ENCODE measurements around the gene ADAM23. TPM values are rescaled to one million over a fixed set of nuclear protein-coding genes. Genes with fewer than 3 reads are reported as not detected.

ADAM23 gene
- total and polyA plus RNA-seq, 2 experiments from 2014 or later: 11.8 to 15.9 TPM

- no peak for TF ChIP-seq NANOG (IDR thresholded peaks at IDR 0.05; ENCODE audit: borderline replicate concordance)
- TF ChIP-seq STAT1 (IDR thresholded peaks at IDR 0.05; ENCODE audit: unreplicated experiment): no peak
- TF ChIP-seq ZNF114 (CRISPR knock-in tag; IDR thresholded peaks at IDR 0.05): no peak
- no peak for TF ChIP-seq CTCF (conservative IDR thresholded peaks at IDR 0.05; ENCODE audit: low read depth in 2 of 2)
- TF ChIP-seq, protein P1, sequence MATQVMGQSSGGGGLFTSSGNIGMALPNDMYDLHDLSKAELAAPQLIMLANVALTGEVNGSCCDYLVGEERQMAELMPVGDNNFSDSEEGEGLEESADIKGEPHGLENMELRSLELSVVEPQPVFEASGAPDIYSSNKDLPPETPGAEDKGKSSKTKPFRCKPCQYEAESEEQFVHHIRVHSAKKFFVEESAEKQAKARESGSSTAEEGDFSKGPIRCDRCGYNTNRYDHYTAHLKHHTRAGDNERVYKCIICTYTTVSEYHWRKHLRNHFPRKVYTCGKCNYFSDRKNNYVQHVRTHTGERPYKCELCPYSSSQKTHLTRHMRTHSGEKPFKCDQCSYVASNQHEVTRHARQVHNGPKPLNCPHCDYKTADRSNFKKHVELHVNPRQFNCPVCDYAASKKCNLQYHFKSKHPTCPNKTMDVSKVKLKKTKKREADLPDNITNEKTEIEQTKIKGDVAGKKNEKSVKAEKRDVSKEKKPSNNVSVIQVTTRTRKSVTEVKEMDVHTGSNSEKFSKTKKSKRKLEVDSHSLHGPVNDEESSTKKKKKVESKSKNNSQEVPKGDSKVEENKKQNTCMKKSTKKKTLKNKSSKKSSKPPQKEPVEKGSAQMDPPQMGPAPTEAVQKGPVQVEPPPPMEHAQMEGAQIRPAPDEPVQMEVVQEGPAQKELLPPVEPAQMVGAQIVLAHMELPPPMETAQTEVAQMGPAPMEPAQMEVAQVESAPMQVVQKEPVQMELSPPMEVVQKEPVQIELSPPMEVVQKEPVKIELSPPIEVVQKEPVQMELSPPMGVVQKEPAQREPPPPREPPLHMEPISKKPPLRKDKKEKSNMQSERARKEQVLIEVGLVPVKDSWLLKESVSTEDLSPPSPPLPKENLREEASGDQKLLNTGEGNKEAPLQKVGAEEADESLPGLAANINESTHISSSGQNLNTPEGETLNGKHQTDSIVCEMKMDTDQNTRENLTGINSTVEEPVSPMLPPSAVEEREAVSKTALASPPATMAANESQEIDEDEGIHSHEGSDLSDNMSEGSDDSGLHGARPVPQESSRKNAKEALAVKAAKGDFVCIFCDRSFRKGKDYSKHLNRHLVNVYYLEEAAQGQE (IDR thresholded peaks at IDR 0.05; ENCODE audit: unreplicated experiment): no peak
- no peak for TF ChIP-seq POLR2AphosphoS5 (IDR thresholded peaks at IDR 0.05; ENCODE audit: low read depth)
- no peak for TF ChIP-seq ETS1 (IDR thresholded peaks at IDR 0.05)
- TF ChIP-seq EZH2phosphoT487 (IDR thresholded peaks at IDR 0.05; ENCODE audit: unreplicated experiment): no peak
- TF ChIP-seq ZNF462 (CRISPR knock-in tag; IDR thresholded peaks at IDR 0.05): no peak
- no peak for TF ChIP-seq CREB1 (CRISPR knock-in tag; IDR thresholded peaks at IDR 0.05; ENCODE audit: low read depth)
- no peak for TF ChIP-seq EZH2 (IDR thresholded peaks at IDR 0.05; ENCODE audit: low read depth, unreplicated experiment)
- TF ChIP-seq JUNB (IDR thresholded peaks at IDR 0.05; ENCODE audit: unreplicated experiment): no peak
- no peak for TF ChIP-seq ZNF331 (CRISPR knock-in tag; IDR thresholded peaks at IDR 0.05; ENCODE audit: low read depth)
- peak; percentile 25; the same call in 1 of the 3 replicates for ATAC-seq
- Histone ChIP-seq H4K20me1 (replicated peaks; ENCODE audit: insufficient read depth) (no peaks in the 10 kb centered on the region), H3K4me1 (ENCODE audit: insufficient read depth) (no peaks in the 10 kb centered on the region), H3K4me3 (no peak overlapping the region), H3K36me3 (ENCODE audit: insufficient read depth) (no peaks in the 10 kb centered on the region; the same call in 1 of the 2 replicates), H3K4me2 (no peak overlapping the region), H2AFZ (no peak overlapping the region), H3K27me3 (ENCODE audit: insufficient read depth) (no peaks in the 10 kb centered on the region), H3K9me2 (ENCODE audit: insufficient read depth) (no peaks in the 10 kb centered on the region; the same call in 1 of the 2 replicates), H3K27ac (ENCODE audit: low read depth) (no peak overlapping the region), H3F3A (replicated peaks; ENCODE audit: low read depth) (no peaks in the 10 kb centered on the region), H3K79me2 (replicated peaks; ENCODE audit: insufficient read depth) (no peaks in the 10 kb centered on the region)
- H3K4me1 Mint-ChIP-seq: peaks cover 3% of the 10 kb centered on the region
- no peak for DNase-seq (ENCODE audit: low spot score)
- no peak overlapping the region for H3K4me3 Mint-ChIP-seq
- peaks cover 8% of the 10 kb centered on the region; the same call in 2 of the 3 replicates for H3K9me3 Mint-ChIP-seq
- peaks cover 1% of the 10 kb centered on the region for H3K27me3 Mint-ChIP-seq (ENCODE audit: insufficient read depth, low read depth, poor library complexity)
- no peak overlapping the region for H3K27ac Mint-ChIP-seq
- peaks cover 21% of the 10 kb centered on the region for H3K36me3 Mint-ChIP-seq (ENCODE audit: low read depth)
Observed at GRCh38 chr2:206488623-206489022, 45.3 kb downstream of the ADAM23 start.

All from GM23338 (cell line).